HepG2 (cell line): ENCODE measurements around the gene CSF3R. TPM values are rescaled to one million over a fixed set of nuclear protein-coding genes. Genes with fewer than 3 reads are reported as not detected.

Source experiments
- CEBPG ChIP-seq: IDR thresholded peaks from 2 replicates; pipeline ENCODE4 v1.6.1; 2016
- GABPB1 ChIP-seq: IDR thresholded peaks from 2 replicates; pipeline ENCODE4 v1.6.1; 2016; ENCODE audit warnings: mild to moderate bottlenecking, missing genetic modification reagents, moderate library complexity, missing compliant biosample characterization
- HOXA5 ChIP-seq: sonication (generic); formaldehyde crosslinking; IDR thresholded peaks from 2 replicates; pipeline ENCODE4 v1.4.0; 2020; ENCODE audit warnings: missing genetic modification reagents
- MNT ChIP-seq: fragments of 450-650 bp; IDR thresholded peaks from 2 replicates; pipeline ENCODE4 v1.6.1; 2016
- NCOA5 ChIP-seq: sonication (generic); formaldehyde crosslinking; IDR thresholded peaks from 2 replicates; pipeline ENCODE4 v1.4.0; 2020; ENCODE audit warnings: missing genetic modification reagents
- NFATC3 ChIP-seq: sonication (generic); formaldehyde crosslinking; IDR thresholded peaks from 2 replicates; pipeline ENCODE4 v1.5.1; 2020; ENCODE audit warnings: mild to moderate bottlenecking, missing genetic modification reagents
- RAD21 ChIP-seq: fragments of 450-650 bp; formaldehyde crosslinking; IDR thresholded peaks from 2 replicates; pipeline ENCODE4 v1.5.0; 2020; ENCODE audit warnings: mild to moderate bottlenecking
- RBAK ChIP-seq: sonication (generic); formaldehyde crosslinking; IDR thresholded peaks from 2 replicates; pipeline ENCODE4 v1.5.1; 2020; ENCODE audit warnings: mild to moderate bottlenecking, missing genetic modification reagents
- RFXANK ChIP-seq: IDR thresholded peaks from 2 replicates; pipeline ENCODE4 v1.6.1; 2016
- SKI ChIP-seq: fragments of 450-650 bp; IDR thresholded peaks from one replicate; pipeline ENCODE4 v1.6.1; 2018; ENCODE audit warnings: mild to moderate bottlenecking; ENCODE audit not compliant: partially characterized antibody
- SMC3 ChIP-seq: IDR thresholded peaks from 2 replicates; pipeline ENCODE4 v1.6.1; 2011; ENCODE audit warnings: low read length, improper control_type of control experiment
- SYNCRIP ChIP-seq: fragments of 200-400 bp; formaldehyde crosslinking; IDR thresholded peaks from 2 replicates; pipeline ENCODE4 v1.6.1; 2018; ENCODE audit warnings: mild to moderate bottlenecking, low read depth, low read length; ENCODE audit not compliant: insufficient read depth
- TBX3 ChIP-seq: fragments of 450-650 bp; IDR thresholded peaks from 2 replicates; pipeline ENCODE4 v1.6.1; 2017; ENCODE audit warnings: antibody characterized with exemption, mild to moderate bottlenecking, inconsistent platforms, borderline replicate concordance
- ZNF10 ChIP-seq: sonication (generic); formaldehyde crosslinking; IDR thresholded peaks from 2 replicates; pipeline ENCODE4 v1.4.0; 2020; ENCODE audit warnings: mild to moderate bottlenecking, low read depth, missing genetic modification reagents, borderline replicate concordance
- ZNF101 ChIP-seq: sonication (generic); formaldehyde crosslinking; IDR thresholded peaks from 2 replicates; pipeline ENCODE4 v1.4.0; 2020; ENCODE audit warnings: mild to moderate bottlenecking, low read depth, missing genetic modification reagents, borderline replicate concordance
- ZNF547 ChIP-seq: sonication (generic); formaldehyde crosslinking; IDR thresholded peaks from 2 replicates; pipeline ENCODE4 v1.5.1; 2020; ENCODE audit warnings: mild to moderate bottlenecking, missing genetic modification reagents
- ZNF597 ChIP-seq: sonication (generic); formaldehyde crosslinking; IDR thresholded peaks from 2 replicates; pipeline ENCODE4 v1.5.0; 2020; ENCODE audit warnings: missing genetic modification reagents
- ZNF746 ChIP-seq: sonication (generic); formaldehyde crosslinking; IDR thresholded peaks from 2 replicates; pipeline ENCODE4 v1.8.0; 2022; ENCODE audit warnings: mild to moderate bottlenecking, missing genetic modification reagents
- ZNF788 ChIP-seq: sonication (generic); formaldehyde crosslinking; IDR thresholded peaks from 2 replicates; pipeline ENCODE4 v1.5.0; 2020; ENCODE audit warnings: mild to moderate bottlenecking, missing genetic modification reagents, borderline replicate concordance
- ZSCAN20 ChIP-seq: sonication (generic); formaldehyde crosslinking; IDR thresholded peaks from 2 replicates; pipeline ENCODE4 v1.4.0; 2020; ENCODE audit warnings: missing genetic modification reagents, mild to moderate bottlenecking, borderline replicate concordance
- polyA plus RNA-seq, 8 experiments: library from polyadenylated mRNA; depleted of rRNA in 3 of 8; stranded (reverse) in 7 of 8; unstranded in 1 of 8; fragments of >200 nt; fragmentation: Illumina TruSeq in 4 of 8; extraction: Trizol in 4 of 8; gene quantifications; 2 replicates each; pipeline versions ENCODE4 v1.2.1 to v1.2.3, GENCODE V29; 2011 to 2016; ENCODE audit warnings: low read depth in 4 of 8, missing spikeins in 1 of 8, mixed read lengths in 1 of 8; ENCODE audit not compliant: insufficient read depth in 1 of 8
- total RNA-seq, 5 experiments: library from RNA; depleted of rRNA; stranded (reverse); fragments of >200 nt; fragmentation: Illumina TruSeq; extraction: Trizol; gene quantifications; 2 replicates each; pipeline ENCODE4 v1.2.3, GENCODE V29; 2016; ENCODE audit warnings: low read depth in 1 of 5
- TF ChIP-seq, protein P1 (sequence below): sonication (generic); formaldehyde crosslinking; IDR thresholded peaks from 2 replicates; pipeline ENCODE4 v1.9.0; 2021; ENCODE audit warnings: missing genetic modification reagents, borderline replicate concordance
- TF ChIP-seq, protein P2 (sequence below): sonication (generic); formaldehyde crosslinking; IDR thresholded peaks from 2 replicates; pipeline ENCODE4 v1.5.1; 2020; ENCODE audit warnings: mild to moderate bottlenecking, missing genetic modification reagents, borderline replicate concordance
- TF ChIP-seq, protein P3 (sequence below): sonication (generic); formaldehyde crosslinking; IDR thresholded peaks from 2 replicates; pipeline ENCODE4 v1.9.0; 2022; ENCODE audit warnings: low read depth, missing genetic modification reagents

The CSF3R gene
- total and polyA plus RNA-seq, 2 of the 13 experiments (the other 11 are each of a cell fraction or from before 2014, with no cell fraction given): 11.9 to 28.8 TPM

GRCh38 chr1:36482724-36483388, at the start of gene CSF3R (continued):
- TF ChIP-seq, protein P1, sequence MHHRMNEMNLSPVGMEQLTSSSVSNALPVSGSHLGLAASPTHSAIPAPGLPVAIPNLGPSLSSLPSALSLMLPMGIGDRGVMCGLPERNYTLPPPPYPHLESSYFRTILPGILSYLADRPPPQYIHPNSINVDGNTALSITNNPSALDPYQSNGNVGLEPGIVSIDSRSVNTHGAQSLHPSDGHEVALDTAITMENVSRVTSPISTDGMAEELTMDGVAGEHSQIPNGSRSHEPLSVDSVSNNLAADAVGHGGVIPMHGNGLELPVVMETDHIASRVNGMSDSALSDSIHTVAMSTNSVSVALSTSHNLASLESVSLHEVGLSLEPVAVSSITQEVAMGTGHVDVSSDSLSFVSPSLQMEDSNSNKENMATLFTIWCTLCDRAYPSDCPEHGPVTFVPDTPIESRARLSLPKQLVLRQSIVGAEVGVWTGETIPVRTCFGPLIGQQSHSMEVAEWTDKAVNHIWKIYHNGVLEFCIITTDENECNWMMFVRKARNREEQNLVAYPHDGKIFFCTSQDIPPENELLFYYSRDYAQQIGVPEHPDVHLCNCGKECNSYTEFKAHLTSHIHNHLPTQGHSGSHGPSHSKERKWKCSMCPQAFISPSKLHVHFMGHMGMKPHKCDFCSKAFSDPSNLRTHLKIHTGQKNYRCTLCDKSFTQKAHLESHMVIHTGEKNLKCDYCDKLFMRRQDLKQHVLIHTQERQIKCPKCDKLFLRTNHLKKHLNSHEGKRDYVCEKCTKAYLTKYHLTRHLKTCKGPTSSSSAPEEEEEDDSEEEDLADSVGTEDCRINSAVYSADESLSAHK (CRISPR knock-in tag): no peak
- TF ChIP-seq SMC3 (no peak), ZNF597 (no peak), MNT (no peak), TBX3 (no peak), SYNCRIP (no peak), ZNF746 (CRISPR knock-in tag) (peak; percentile 75; the same call in 1 of the 2 replicates), NFATC3 (CRISPR knock-in tag) (no peak), GABPB1 (peak; percentile 50; the same call in 1 of the 2 replicates), HOXA5 (CRISPR knock-in tag) (no peak), ZNF547 (CRISPR knock-in tag) (no peak), NCOA5 (CRISPR knock-in tag) (no peak), RAD21 (CRISPR knock-in tag) (no peak), RBAK (no peak), ZNF101 (CRISPR knock-in tag) (no peak), SKI (no peak), CEBPG (CRISPR knock-in tag) (peak; percentile 85), ZSCAN20 (no peak), ZNF788 (CRISPR knock-in tag) (peak; percentile 66; the same call in 1 of the 2 replicates), ZNF10 (no peak), RFXANK (CRISPR knock-in tag) (no peak)
- TF ChIP-seq, protein P2, sequence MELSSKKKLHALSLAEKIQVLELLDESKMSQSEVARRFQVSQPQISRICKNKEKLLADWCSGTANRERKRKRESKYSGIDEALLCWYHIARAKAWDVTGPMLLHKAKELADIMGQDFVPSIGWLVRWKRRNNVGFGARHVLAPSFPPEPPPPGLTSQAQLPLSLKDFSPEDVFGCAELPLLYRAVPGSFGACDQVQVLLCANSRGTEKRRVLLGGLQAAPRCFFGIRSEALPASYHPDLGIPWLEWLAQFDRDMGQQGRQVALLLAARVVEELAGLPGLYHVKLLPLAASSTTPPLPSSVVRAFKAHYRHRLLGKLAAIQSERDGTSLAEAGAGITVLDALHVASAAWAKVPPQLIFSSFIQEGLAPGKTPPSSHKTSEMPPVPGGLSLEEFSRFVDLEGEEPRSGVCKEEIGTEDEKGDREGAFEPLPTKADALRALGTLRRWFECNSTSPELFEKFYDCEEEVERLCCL: no peak
- TF ChIP-seq, protein P3, sequence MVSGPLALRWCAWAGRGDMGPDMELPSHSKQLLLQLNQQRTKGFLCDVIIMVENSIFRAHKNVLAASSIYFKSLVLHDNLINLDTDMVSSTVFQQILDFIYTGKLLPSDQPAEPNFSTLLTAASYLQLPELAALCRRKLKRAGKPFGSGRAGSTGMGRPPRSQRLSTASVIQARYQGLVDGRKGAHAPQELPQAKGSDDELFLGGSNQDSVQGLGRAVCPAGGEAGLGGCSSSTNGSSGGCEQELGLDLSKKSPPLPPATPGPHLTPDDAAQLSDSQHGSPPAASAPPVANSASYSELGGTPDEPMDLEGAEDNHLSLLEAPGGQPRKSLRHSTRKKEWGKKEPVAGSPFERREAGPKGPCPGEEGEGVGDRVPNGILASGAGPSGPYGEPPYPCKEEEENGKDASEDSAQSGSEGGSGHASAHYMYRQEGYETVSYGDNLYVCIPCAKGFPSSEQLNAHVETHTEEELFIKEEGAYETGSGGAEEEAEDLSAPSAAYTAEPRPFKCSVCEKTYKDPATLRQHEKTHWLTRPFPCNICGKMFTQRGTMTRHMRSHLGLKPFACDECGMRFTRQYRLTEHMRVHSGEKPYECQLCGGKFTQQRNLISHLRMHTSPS (CRISPR knock-in tag): peak; percentile 44; the same call in 1 of the 2 replicates
